NCI-H1694 (cell line): ENCODE measurements around the gene LRP1B.
"Not testable (repeated sequence)": the region's sequence is repeated elsewhere in the genome, so short reads cannot be mapped to it uniquely, and the experiment has no call there.

ENCODE experiments used
- DNase-seq: peaks from one replicate; lab custom pipeline; 2025; lab: John Stamatoyannopoulos, UW

The LRP1B gene

DNA sequence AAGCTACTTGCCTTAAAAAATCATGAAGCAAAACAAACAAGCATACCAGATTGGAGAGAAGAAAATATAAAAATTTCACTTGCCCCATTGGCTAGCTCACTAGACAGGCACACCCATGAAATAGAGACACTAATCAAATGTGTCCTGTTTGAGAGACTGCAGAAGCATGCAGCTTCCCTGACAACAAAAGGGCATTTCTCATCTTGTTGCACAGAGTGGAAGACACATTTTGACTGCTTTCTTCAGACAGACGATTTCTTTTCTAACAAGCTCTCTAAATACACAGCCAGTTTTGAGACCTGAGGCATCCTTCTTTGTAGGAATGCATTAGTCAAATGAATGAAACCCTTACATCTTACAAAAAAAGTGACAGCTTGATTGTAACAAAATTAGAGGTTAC is 1792.0 kb downstream of the LRP1B start:
- DNase-seq, result no peak

DNA sequence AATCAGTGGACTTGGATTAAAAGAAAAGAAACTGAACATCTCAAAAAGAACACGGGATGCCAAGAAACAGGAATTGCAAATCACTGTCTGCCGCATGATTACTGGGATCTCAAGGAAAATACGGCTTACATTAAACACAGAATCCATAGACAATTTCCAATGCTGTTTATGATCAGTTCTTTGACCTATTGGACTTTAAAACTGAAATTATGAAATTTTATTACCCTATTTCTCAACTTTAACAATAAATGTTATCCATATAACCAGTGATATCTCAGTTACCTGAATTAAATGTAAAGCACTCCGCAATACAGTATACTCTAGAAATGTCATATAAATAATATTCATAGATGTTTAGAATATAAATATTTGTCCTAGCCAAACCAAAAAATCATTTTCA is 1793.8 kb downstream of the LRP1B start:
- no peak for DNase-seq

DNA sequence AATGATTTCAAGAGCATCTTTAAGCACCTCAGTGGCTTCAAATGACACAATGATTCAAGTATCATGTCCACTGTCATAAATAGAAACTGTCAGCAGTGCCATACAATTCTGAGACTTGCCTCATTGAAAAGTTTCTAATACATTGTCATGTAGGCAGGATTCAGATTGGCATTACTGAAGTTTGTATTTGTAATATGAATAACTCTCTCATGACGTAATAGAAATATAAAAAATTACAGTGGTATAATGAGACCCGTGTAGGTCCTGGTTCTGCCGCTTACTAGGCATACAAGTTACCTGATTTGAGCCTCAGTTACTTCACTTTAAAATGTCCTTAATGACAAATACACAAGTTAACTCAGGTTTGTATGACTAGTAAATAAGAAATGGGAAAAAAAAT is 1814.5 kb downstream of the LRP1B start:
- no peak for DNase-seq

DNA sequence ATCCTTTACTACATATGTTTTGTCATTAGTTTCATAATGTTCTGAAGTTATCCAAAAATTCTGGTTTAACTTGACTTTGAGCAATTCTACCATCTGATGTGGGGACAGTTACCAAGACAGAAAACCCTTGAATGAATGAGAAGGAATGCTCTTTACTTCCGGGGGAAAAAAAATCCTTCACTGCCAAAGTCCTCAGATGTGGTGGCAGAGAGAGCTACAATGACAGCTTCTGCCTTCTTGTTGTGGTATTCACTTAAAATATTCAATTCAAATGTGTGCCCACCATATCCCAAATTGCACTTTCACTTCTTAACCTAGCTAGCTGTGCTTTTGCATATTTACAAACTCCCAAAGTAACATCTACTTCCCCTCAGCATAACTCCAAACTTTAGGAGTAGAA is 1818.9 kb downstream of the LRP1B start:
- DNase-seq, result no peak

DNA sequence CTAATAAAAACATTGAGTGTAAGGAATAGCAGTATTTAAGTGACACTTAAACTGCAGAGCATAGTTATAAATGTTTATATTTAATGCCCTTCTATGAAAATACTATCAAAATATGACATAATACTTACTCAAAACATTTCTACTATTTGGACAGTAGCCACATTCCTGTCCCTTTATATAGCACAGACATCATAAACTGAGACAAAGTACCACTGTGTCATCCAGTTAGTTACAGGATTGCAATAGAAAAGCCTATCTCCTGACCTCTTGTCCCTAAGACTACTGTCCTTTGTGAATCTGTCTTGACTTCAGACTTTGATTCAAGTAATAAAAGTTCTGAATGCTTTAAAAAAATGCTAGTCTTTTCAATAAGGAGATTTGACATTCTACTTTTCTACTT is 1822.1 kb downstream of the LRP1B start:
- no peak for DNase-seq

DNA sequence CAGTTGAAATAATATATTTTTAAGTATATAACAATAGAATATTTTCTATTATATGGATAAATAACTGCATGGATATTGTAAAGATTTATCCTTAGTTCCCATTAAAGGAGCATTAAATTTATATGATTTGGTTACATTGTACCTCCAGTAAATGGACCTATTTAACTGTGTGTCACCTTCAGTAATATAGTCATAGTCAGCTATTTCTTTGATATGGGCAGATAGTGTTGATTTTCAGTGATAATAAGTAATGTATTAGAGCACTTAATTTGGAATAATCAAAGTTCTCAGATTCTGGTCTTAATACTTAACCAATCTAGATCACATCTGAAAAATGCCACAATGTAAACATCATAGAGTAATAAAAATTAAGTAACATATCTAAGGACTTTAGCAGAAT is 1823.3 kb downstream of the LRP1B start:
- DNase-seq, result no peak

DNA sequence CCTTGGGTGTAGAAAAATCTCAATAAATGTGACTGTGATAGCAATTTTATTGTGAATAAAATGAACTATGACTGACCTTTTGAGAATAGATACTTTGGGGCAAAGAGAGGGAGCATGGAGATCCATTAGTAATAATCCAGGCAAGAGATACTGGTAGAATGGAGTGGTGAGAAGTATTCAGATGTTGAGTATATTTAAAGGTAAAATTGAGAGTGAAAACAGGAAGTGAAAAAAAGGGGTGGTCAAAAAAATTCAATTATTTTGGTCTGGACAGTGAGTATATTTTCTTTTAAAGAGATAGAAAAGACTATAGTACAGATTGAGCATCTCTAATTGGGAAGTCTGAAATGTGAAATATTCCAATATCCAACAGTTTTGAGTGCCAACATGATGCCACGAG is 1835.0 kb downstream of the LRP1B start:
- no peak for DNase-seq

DNA sequence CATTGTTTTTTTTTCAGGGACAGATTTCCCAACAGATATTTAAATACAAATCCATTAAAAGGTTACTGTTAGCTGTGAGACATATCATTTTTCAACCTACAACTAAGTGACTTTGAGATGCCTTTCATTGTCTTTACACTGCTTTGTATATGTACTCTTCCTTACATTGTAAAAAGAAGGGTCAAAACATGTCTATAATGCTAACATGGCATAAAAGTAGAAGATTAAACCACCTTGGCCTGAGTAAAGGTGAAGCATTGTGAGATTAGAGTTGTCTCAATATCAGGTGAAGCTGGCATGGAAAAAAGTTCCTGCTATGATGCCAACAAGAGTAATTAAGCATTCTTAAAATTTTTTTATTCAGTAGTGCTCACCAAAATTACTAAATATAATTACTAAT is 1842.1 kb downstream of the LRP1B start:
- no peak for DNase-seq

DNA sequence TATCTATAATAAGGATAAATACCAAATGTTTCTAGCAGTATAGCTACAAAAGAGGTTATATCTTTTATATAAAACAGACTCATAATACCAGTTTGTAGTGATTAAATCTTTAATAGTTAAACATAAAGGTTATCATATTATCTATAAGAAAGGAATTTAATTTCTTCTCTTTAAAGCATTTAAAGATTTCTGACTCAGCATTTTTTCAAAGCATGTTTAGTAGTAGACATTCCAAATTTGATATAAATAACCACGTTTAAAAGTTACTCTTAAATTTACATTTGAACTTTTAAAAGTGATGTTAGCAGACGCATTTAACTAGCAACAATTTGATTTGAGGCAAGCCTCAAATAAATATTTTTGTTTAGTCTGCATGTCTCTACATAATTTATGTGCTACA is 1842.6 kb downstream of the LRP1B start:
- DNase-seq, result no peak

DNA sequence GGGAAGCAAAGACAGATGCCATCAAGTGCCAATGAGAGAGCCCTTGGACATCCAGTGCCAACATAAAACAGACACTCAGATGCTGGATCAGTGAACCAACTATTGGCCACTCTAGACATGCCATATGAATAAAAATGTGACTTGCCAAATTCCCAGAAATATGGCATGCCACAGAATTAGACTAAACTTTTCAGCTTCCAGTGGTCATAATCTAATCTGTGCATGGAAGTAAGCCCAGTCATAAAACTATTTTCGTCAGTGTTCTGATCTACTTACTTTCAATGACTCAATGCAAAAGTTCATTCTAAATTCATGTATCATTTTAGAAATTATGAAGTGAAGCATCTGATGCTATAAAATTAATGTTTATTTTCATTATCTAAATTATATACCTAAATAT is 1844.4 kb downstream of the LRP1B start:
- DNase-seq, result no peak

DNA sequence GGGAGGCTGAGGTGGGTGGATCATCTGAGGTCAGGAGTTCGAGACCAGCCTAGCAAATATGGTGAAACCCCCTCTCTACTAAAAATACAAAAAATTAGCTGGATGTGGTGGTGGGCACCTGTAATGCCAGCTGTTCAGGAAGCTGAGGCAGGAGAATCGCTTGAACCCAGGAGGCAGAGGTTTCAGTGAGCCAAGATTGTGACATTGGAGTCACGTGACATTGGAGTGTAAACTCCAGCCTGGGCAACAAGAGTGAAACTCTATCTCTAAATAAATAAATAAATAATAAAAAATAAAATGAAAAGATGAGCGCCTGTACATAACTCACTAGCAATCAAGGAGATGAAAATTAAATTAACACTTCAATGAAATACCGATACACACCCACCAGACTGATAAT is 1853.5 kb downstream of the LRP1B start:
- not testable (repeated sequence) for DNase-seq

DNA sequence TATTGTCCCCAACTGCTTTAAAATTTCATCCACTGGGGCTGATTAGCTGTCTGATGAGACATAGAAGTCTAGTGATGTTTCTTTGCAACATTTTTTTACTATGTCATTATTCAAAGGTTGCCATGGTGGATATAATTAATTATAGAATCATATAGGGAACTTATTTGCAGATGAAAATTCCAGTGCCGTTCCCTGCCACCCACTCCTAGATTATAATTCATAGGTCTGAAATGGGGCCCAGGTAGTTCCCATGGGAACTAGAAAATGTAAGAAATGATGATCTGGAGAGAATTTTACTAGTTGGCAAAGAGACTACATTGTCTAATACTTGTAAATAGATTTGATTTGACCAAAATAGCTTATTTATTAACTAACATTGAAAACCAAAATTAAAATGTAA is 1854.2 kb downstream of the LRP1B start:
- no peak for DNase-seq

DNA sequence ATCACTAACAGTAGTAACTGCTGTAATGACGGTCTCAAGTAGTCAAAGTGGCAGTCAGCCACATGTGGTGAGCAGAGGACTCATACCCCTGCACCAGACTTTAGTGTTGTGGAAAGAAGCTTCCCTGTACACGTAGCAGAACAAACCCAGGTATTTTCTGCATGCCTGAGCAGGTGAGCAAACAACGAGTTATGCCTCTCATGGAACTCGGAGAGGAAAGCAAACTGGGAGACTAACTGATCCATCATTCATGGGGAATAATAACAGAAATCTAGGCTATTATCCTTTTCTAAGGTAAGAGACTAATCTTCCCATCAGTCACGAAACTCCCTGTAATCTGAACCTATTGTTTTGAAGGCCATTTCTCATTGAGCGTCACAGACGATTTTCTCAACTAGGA is 1855.4 kb downstream of the LRP1B start:
- no peak for DNase-seq

DNA sequence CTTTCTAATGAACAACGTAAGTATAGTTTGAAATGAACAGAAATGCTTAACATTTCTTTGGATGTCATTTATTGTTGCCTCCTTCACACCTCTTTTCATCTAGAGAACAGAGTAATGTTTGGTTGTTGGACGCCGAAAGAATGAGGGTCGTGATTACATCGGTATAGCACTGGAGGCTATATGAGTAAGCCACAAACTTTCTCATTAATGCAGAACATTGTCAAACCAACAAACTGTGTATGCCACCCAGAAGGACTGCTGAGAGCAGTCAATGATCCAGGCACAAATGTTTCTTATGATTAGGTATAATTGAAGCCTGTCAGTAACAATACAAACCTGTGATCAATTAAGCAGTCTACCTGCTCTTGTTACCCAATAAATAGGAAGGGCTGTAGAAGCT is 1855.9 kb downstream of the LRP1B start:
- no peak for DNase-seq

DNA sequence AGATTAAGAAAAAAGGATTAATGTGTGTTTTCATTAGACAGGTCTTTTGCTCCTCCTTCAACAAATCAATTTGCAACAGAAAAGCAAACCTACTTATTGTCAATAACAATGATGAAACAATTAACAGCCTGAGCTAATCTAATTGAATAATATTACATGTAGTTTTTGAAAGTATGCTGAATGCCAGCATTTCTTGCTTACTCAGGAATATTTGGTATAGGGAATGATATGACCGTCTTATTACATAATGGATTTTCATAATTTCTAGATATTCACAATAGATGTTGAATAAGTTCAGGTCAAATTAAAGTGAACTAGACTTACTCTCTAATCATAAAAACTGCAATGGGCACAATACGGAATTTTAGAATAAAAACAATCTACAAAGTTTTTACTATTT is 1856.9 kb downstream of the LRP1B start:
- no peak for DNase-seq

DNA sequence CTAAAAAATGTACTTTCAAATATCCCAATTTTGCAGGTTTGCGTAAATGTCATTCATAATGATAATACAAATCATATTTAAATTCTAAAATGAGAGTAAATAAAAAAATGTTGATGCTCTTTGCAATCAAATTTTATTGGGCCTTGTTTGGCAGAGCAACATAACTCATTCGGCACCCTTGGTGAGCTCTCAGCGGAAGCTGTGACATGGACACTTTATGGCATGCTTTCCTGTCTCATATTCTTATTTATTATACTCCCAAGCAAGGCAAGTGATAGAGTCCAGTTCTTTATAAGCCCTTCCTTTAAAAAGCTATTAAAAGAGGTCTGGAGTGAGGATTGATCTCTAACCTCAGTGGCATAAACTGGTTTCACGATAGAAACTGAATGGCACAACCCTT is 1857.4 kb downstream of the LRP1B start:
- DNase-seq, result no peak

DNA sequence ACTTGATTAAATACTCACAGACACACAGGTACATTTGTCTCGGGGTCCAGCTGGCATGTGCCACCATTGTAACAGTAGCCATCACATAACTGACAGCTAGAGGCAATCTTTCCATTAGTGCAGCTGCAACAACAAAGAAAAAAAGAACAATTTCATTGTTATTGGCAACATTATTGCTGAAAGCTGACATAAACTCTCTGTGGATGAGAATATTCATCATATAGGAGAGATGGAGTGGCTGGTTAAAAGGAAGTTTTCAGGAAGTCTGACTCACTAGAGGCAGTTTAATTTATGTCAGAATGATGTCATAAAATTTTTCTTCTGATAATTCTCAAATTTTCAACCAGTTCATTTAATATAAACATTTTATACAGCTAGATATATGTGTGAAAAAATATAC is 1860.6 kb downstream of the LRP1B start:
- DNase-seq, result no peak

DNA sequence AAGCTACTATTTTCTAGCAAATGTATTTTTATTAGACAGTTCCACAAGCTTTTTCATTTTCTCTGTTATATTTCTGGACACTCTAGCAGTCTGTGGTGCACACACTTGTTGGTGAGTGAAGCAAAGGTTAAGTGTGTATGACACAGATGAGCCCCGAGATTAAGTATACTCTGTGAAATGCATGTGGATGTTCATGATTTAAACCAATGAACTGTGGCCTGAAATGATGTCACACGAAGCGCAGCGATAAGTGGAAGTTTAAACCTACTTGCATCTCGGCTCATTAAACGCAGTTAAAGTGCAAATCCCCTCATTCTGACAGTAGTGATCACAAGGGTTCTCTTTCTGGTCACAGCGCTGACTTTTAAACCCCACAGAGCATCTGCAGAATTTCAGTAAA is 1861.8 kb downstream of the LRP1B start:
- DNase-seq, result no peak

DNA sequence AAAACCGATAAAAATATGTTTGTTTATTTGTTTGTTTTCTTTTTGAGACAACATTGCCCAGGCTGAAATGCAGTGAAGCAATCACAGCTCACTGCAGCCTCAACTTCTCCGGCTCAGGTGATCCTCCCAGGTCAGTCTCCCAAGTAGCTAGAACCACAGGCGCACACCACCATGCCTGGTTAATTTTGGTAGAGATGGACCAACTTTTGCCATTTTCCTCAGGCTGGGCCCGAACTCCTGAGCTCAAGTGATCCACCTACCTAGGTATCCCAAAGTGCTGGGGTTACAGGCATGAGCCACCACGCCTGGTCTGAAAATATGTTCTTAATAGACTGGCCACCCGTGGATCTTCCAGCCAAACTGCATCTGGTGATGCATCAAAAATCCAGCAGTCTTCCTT is 1867.9 kb downstream of the LRP1B start:
- DNase-seq, result no peak

DNA sequence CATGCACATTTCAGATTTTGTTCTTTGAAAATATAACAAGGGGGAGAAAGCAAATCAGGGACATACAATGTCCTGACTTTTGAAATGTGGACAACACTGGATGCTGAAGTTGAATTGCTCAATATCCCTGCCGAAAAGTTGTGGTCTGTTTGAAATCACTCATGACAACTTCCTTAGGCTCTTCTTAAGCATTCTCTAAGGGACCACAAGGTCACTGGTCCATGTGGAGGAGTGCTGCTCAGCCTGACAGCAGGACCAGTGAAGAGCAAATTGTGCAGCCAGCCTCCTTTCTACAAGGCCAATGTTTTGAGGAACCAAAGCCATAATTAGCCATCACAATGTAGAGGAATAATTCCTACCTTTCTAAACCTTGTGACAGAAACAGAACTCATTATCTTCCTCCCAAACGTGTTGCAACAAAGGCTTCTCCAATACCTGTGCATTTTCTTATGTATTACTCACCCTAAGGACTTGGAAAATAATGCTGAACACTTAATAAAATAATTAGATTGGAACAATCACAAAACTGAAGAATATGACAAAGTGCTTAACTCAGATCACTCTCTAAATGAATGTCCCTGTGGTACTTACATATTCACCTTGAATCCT is 1873.0 kb downstream of the LRP1B start:
- DNase-seq, result no peak

DNA sequence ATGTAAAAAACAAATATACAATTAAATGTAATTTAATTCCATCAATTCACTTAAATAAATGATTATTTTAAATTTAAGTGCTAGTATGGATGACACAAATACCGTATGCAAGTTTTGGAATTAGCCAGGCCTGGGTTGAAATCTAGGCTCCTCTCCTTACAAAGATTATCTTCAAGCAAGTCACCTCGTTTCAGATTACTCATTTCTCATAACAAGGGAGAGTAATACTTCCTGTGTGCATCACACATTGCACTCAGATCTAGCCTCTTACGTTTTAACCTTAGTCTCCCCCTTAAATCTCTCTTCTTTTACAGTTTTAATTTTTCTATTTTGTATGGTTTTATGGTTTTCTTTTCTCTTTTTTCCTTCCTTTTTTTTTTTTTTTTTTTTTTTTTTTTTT is 1874.7 kb downstream of the LRP1B start:
- DNase-seq, result no peak

DNA sequence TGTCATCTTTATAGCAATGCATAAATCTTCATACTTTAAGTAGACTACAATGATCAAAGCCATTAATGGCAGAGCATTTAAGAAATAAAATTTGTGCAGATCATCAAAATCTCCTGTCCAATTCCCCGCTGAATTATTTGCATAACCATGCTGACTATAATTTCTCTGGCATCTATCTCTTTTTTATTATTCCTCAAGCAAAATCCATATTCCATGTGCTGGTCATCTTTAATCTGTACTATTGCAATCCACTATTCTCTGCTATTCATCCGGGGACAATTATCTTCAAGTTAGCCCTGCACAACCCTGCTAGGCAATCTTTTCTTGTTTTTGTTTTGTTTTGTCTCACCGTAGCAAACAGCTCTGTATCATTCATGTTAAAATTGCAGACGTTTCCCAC is 1881.0 kb downstream of the LRP1B start:
- no peak for DNase-seq

DNA sequence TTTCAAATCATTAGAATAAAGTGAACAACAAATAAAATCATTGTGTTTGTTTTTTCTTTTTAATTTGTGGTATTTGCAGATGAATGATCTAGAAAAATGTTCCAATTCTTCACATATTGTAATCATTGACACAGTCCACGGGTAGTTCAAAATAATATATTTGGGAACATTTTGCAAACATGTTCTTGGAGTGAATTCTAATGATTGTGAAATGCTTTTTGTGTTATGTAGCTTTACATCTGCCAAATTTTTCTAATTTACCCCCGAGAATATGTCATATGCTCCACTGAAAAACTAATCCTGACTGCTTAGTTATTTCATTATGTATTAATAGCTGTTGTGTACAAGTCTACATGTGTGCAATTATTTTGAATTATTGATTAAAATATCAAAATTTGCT is 1882.2 kb downstream of the LRP1B start:
- DNase-seq, result no peak

DNA sequence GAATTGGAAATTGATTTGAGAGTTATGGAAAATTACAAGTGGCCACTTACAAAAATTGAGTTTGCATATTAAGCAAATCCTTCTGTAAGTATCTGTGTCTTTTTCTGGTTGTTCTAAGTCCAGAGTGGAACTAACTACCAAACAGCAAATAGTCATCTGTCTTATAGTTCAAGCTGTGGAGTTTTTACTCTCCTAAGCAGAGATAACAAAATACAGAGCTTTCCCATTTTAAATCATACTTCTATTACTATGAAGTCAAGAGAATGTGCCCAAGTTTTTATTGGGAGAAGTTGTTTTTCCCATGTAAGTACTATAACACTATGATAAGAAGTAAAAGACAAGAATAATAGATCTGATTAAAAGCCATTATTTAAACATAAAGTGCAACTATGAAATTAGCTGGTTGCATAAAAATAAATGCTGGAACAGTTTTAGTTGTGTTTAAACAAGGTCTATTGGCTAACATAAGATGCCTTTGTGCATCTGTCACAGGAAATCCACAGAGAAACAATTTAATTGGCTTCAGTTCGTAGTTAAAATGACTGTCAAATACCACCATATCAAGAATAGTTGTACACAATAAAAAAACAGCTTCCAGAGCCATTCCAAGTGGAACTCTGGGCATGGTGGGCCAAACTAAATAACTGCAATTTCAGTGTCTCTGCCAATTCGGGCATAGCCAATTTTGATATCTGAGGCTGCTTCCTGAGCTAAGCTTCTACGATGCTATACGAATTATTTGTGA is 1883.2 kb downstream of the LRP1B start:
- DNase-seq, result no peak
